CD14-positive monocyte (primary cell): ENCODE results near the gene DIAPH1. TPM values are rescaled to one million over a fixed set of nuclear protein-coding genes. Genes with fewer than 3 reads are reported as not detected.

Source experiments
- DNase-seq, 3 donors: peaks; one replicate each; pipeline ENCODE4 v3.0.0-alpha.2; 2011 to 2022
- H2AFZ ChIP-seq: 2 replicates; pipeline ENCODE4 v1.6.0; 2012; ENCODE audit warnings: mild to moderate bottlenecking, low read depth, low read length, inconsistent platforms; ENCODE audit not compliant: insufficient read depth, poor library complexity, severe bottlenecking
- H3K27ac ChIP-seq, 2 donors: 1 replicate in 1 of 2; 2 replicates in 1 of 2; pipeline ENCODE4 v1.5.1; 2012 to 2013; ENCODE audit warnings: low read length in 2 of 2, control low read depth in 1 of 2, inconsistent platforms in 1 of 2, low read depth in 1 of 2, mild to moderate bottlenecking in 1 of 2
- H3K27me3 ChIP-seq, 2 donors: one replicate each; pipeline versions ENCODE4 v1.6.0 to v1.6.1; 2011 to 2013; ENCODE audit warnings: low read length in 2 of 2; ENCODE audit not compliant: control insufficient read depth in 2 of 2, insufficient read depth in 2 of 2
- H3K36me3 ChIP-seq, 2 donors: replicated peaks in 1 of 2; 1 replicate in 1 of 2; 2 replicates in 1 of 2; pipeline versions ENCODE4 v1.5.1 to v1.6.1; 2012 to 2013; ENCODE audit warnings: low read length in 2 of 2, control low read depth in 1 of 2, inconsistent platforms in 1 of 2, mild to moderate bottlenecking in 1 of 2; ENCODE audit not compliant: insufficient read depth in 2 of 2, control insufficient read depth in 1 of 2
- H3K4me1 ChIP-seq, 2 donors: 1 replicate in 1 of 2; 2 replicates in 1 of 2; pipeline versions ENCODE4 v1.5.1 to v1.6.1; 2012 to 2013; ENCODE audit warnings: low read length in 2 of 2, control low read depth in 1 of 2, inconsistent platforms in 1 of 2, mild to moderate bottlenecking in 1 of 2, moderate library complexity in 1 of 2; ENCODE audit not compliant: insufficient read depth in 2 of 2, control insufficient read depth in 1 of 2
- H3K4me2 ChIP-seq: replicated peaks from 2 replicates; pipeline ENCODE3; 2012; ENCODE audit warnings: low read length, moderate library complexity, mild to moderate bottlenecking; ENCODE audit not compliant: poor library complexity, severe bottlenecking; ENCODE audit errors: extremely low read depth
- H3K4me3 ChIP-seq, 3 experiments: fragments of 200-600 bp in 1 of 3; sonication (generic) in 1 of 3; replicated peaks in 1 of 3; 1 replicate in 2 of 3; 2 replicates in 1 of 3; pipeline ENCODE4 v1.5.1; 2011 to 2013; ENCODE audit warnings: low read length in 3 of 3, mild to moderate bottlenecking in 3 of 3, control low read depth in 2 of 3, low read depth in 2 of 3, inconsistent platforms in 1 of 3, moderate library complexity in 1 of 3
- H3K79me2 ChIP-seq: 2 replicates; pipeline ENCODE4 v1.6.0; 2012; ENCODE audit warnings: mild to moderate bottlenecking, control low read depth, inconsistent platforms, low read length, moderate library complexity; ENCODE audit not compliant: insufficient read depth
- H3K9ac ChIP-seq: 2 replicates; pipeline ENCODE4 v1.6.0; 2017; ENCODE audit warnings: low read length, mild to moderate bottlenecking; ENCODE audit not compliant: insufficient read depth, poor library complexity, severe bottlenecking
- H3K9me3 ChIP-seq, 2 donors: replicated peaks in 1 of 2; 1 replicate in 1 of 2; 2 replicates in 1 of 2; pipeline versions ENCODE4 v1.5.1 to v1.6.1; 2012 to 2013; ENCODE audit warnings: low read length in 2 of 2, control low read depth in 1 of 2; ENCODE audit not compliant: control insufficient read depth in 1 of 2, insufficient read depth in 1 of 2
- H4K20me1 ChIP-seq: 2 replicates; pipeline ENCODE4 v1.6.0; 2012; ENCODE audit warnings: mild to moderate bottlenecking, low read length, control low read depth, moderate library complexity; ENCODE audit not compliant: insufficient read depth
- H3K27ac Mint-ChIP-seq, 7 donors: one replicate each; pipeline ENCODE4 v1.8.0; 2020; ENCODE audit warnings: mild to moderate bottlenecking in 7 of 7, mixed read lengths in 7 of 7, moderate library complexity in 6 of 7, inconsistent platforms in 2 of 7
- H3K27me3 Mint-ChIP-seq, 3 donors: one replicate each; pipeline ENCODE4 v1.8.0; 2021 to 2022; ENCODE audit warnings: low read depth in 3 of 3, mild to moderate bottlenecking in 3 of 3, mixed read lengths in 3 of 3, moderate library complexity in 3 of 3, inconsistent platforms in 1 of 3
- H3K36me3 Mint-ChIP-seq, 2 donors: one replicate each; pipeline ENCODE4 v1.8.0; 2020; ENCODE audit warnings: mixed read lengths in 2 of 2, inconsistent platforms in 1 of 2, mild to moderate bottlenecking in 1 of 2
- H3K4me1 Mint-ChIP-seq: one replicate; pipeline ENCODE4 v1.8.0; 2020; ENCODE audit warnings: mild to moderate bottlenecking, mixed read lengths
- H3K4me3 Mint-ChIP-seq, 2 donors: one replicate each; pipeline ENCODE4 v1.8.0; 2020; ENCODE audit warnings: mild to moderate bottlenecking in 2 of 2, mixed read lengths in 2 of 2, moderate library complexity in 1 of 2
- H3K9me3 Mint-ChIP-seq, 7 donors: one replicate each; pipeline ENCODE4 v1.8.0; 2020 to 2022; ENCODE audit warnings: mixed read lengths in 7 of 7, mild to moderate bottlenecking in 6 of 7, moderate library complexity in 6 of 7, inconsistent platforms in 2 of 7
- CTCF ChIP-seq: fragments of 200-600 bp; IDR thresholded peaks from one replicate; pipeline ENCODE4 v1.8.0; 2022; ENCODE audit warnings: antibody characterized with exemption, mild to moderate bottlenecking
- WGBS: methylation state at CpG from one replicate; pipeline ENCODE4 v1.1.5; 2013; ENCODE audit warnings: missing lambda C conversion rate; ENCODE audit not compliant: insufficient coverage; 5-methylcytosine and 5-hydroxymethylcytosine counted together
- intact Hi-C, 2 donors: fragments of 100-400 bp; cut with micrococcal nuclease; formaldehyde crosslinking; loops; one replicate each; pipeline versions ENCODE4 v1.15.0 to v1.15.1; 2023
- polyA plus RNA-seq, 3 donors: library from polyadenylated mRNA; depleted of rRNA in 1 of 3; unstranded in 2 of 3; stranded (reverse) in 1 of 3; fragments of 300-500 nt in 2 of 3; fragments of >200 nt in 1 of 3; fragmentation: Illumina TruSeq in 2 of 3; gene quantifications; 1 replicate in 2 of 3; 2 replicates in 1 of 3; pipeline ENCODE4 v1.2.3, GENCODE V29; 2012 to 2021

The DIAPH1 gene
- polyA plus RNA-seq, 3 donors, result 60.2 to 140 (median 98.6) TPM

- no peaks in the 10 kb centered on the region for H3K27me3 Mint-ChIP-seq
- H2AFZ ChIP-seq, result no peak overlapping the region
- no peak overlapping the region for H3K4me3 Mint-ChIP-seq
- intact Hi-C loops, result no loop called here
- peak overlapping the region in 1 of 3 experiments; percentile 1 for H3K4me3 ChIP-seq
- no peak overlapping the region for H3K4me2 ChIP-seq
- H3K9ac ChIP-seq, result no peak overlapping the region
- H3K27me3 ChIP-seq, result no peaks in the 10 kb centered on the region
- peaks cover 4 to 14% of the 10 kb centered on the region in 2 donors for H3K36me3 ChIP-seq
- H3K9me3 ChIP-seq, result no peaks in the 10 kb centered on the region
- no peak for TF ChIP-seq CTCF
- H3K9me3 Mint-ChIP-seq, result peaks cover 0 to 2% (median 0%) of the 10 kb centered on the region in 7 donors
- peaks cover 84 to 98% of the 10 kb centered on the region in 2 donors for H3K4me1 ChIP-seq
- H3K79me2 ChIP-seq, result peaks cover 94% of the 10 kb centered on the region
- H4K20me1 ChIP-seq, result peaks cover 13% of the 10 kb centered on the region
- H3K36me3 Mint-ChIP-seq, result peaks cover 16 to 41% of the 10 kb centered on the region in 2 donors
- DNase-seq, result no peak
- no CpG with 5 or more reads among the region's 2 CpGs for WGBS
- peak overlapping the region; percentile 99 to 100 (median 100) for H3K27ac Mint-ChIP-seq
- H3K27ac ChIP-seq, result peak overlapping the region; percentile 36 to 97
- peaks cover 87% of the 10 kb centered on the region for H3K4me1 Mint-ChIP-seq
Measured at GRCh38 chr5:141608046-141608445, 10.8 kb downstream of the DIAPH1 start.

- Histone ChIP-seq H3K4me1 (peaks cover 88 to 98% of the 10 kb centered on the region in 2 donors), H3K9ac (peak overlapping the region; percentile 65), H2AFZ (no peak overlapping the region), H3K27ac (peak overlapping the region; percentile 89 to 97), H3K9me3 (no peaks in the 10 kb centered on the region), H3K4me2 (peak overlapping the region; percentile 62), H4K20me1 (peaks cover 9% of the 10 kb centered on the region), H3K36me3 (no peaks in the 10 kb centered on the region), H3K4me3 (peak overlapping the region in 2 of 3 experiments; percentile 32 to 53), H3K27me3 (no peaks in the 10 kb centered on the region), H3K79me2 (peaks cover 94% of the 10 kb centered on the region)
- intact Hi-C loops, result no loop called here
- no peaks in the 10 kb centered on the region for H3K27me3 Mint-ChIP-seq
- peaks cover 89% of the 10 kb centered on the region for H3K4me1 Mint-ChIP-seq
- peaks cover 14 to 32% of the 10 kb centered on the region in 2 donors for H3K36me3 Mint-ChIP-seq
- peaks cover 0 to 2% (median 0%) of the 10 kb centered on the region in 7 donors for H3K9me3 Mint-ChIP-seq
- DNase-seq, result peak; percentile 88 to 95 (median 92)
- peak overlapping the region; percentile 56 to 61 for H3K4me3 Mint-ChIP-seq
- 0% methylated on average over 5 of the region's 6 CpGs for WGBS
- TF ChIP-seq CTCF, result no peak
- peak overlapping the region; percentile 99 to 100 (median 100) for H3K27ac Mint-ChIP-seq
Measured at GRCh38 chr5:141605523-141606277, 13.1 kb downstream of the DIAPH1 start.
